ENCODE data around the gene TECPR2. TPM values are rescaled to one million over a fixed set of nuclear protein-coding genes. Genes with fewer than 3 reads are reported as not detected.

TECPR2 gene
- total RNA-seq, 1 donor from 2014 or later = 19.9 TPM

GRCh38 chr14:102320671-102321455, 41.9 kb upstream of the TECPR2 start:
- Mint-ChIP-seq H3K4me1 (ENCODE audit: low read depth, unreplicated experiment) (peaks cover 9% of the 10 kb centered on the region), H3K36me3 (ENCODE audit: low read depth, unreplicated experiment) (peaks cover 2% of the 10 kb centered on the region), H3K27ac (ENCODE audit: unreplicated experiment) (no peak overlapping the region), H3K4me3 (ENCODE audit: unreplicated experiment) (peak overlapping the region; percentile 92), H3K9me3 (ENCODE audit: unreplicated experiment) (no peaks in the 10 kb centered on the region), H3K27me3 (ENCODE audit: low read depth, unreplicated experiment) (no peaks in the 10 kb centered on the region)
- DNase-seq (ENCODE audit: low read depth) (no peak), FAIRE-seq (no peak)
- Histone ChIP-seq H3K4me2 (ENCODE audit: low read length) (peak overlapping the region; percentile 93), H3K4me1 (ENCODE audit: insufficient read depth, low read length) (peaks cover 30% of the 10 kb centered on the region), H2AFZ (ENCODE audit: low read depth, low read length) (peak overlapping the region; percentile 95), H4K20me1 (ENCODE audit: insufficient read depth, low read length) (no peaks in the 10 kb centered on the region), H3K27ac (ENCODE audit: low read depth, low read length) (peak overlapping the region; percentile 94), H3K27me3 (ENCODE audit: insufficient read depth, low read length) (no peaks in the 10 kb centered on the region), H3K79me2 (ENCODE audit: insufficient read depth, low read length) (peaks cover 16% of the 10 kb centered on the region), H3K9me3 (ENCODE audit: insufficient read depth, low read depth, low read length) (no peaks in the 10 kb centered on the region), H3K36me3 (ENCODE audit: insufficient read depth, low read length) (no peaks in the 10 kb centered on the region), H3K9ac (ENCODE audit: low read length) (peak overlapping the region; percentile 91), H3K4me3 (ENCODE audit: insufficient read depth, low read depth, low read length) (peak overlapping the region; percentile 79)
- no peak for TF ChIP-seq EZH2 (IDR thresholded peaks at IDR 0.05; ENCODE audit: insufficient read depth, low read length)
- TF ChIP-seq, protein P1, sequence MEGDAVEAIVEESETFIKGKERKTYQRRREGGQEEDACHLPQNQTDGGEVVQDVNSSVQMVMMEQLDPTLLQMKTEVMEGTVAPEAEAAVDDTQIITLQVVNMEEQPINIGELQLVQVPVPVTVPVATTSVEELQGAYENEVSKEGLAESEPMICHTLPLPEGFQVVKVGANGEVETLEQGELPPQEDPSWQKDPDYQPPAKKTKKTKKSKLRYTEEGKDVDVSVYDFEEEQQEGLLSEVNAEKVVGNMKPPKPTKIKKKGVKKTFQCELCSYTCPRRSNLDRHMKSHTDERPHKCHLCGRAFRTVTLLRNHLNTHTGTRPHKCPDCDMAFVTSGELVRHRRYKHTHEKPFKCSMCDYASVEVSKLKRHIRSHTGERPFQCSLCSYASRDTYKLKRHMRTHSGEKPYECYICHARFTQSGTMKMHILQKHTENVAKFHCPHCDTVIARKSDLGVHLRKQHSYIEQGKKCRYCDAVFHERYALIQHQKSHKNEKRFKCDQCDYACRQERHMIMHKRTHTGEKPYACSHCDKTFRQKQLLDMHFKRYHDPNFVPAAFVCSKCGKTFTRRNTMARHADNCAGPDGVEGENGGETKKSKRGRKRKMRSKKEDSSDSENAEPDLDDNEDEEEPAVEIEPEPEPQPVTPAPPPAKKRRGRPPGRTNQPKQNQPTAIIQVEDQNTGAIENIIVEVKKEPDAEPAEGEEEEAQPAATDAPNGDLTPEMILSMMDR (IDR thresholded peaks at IDR 0.05; ENCODE audit: insufficient read depth, low read depth, low read length) = no peak

DNA sequence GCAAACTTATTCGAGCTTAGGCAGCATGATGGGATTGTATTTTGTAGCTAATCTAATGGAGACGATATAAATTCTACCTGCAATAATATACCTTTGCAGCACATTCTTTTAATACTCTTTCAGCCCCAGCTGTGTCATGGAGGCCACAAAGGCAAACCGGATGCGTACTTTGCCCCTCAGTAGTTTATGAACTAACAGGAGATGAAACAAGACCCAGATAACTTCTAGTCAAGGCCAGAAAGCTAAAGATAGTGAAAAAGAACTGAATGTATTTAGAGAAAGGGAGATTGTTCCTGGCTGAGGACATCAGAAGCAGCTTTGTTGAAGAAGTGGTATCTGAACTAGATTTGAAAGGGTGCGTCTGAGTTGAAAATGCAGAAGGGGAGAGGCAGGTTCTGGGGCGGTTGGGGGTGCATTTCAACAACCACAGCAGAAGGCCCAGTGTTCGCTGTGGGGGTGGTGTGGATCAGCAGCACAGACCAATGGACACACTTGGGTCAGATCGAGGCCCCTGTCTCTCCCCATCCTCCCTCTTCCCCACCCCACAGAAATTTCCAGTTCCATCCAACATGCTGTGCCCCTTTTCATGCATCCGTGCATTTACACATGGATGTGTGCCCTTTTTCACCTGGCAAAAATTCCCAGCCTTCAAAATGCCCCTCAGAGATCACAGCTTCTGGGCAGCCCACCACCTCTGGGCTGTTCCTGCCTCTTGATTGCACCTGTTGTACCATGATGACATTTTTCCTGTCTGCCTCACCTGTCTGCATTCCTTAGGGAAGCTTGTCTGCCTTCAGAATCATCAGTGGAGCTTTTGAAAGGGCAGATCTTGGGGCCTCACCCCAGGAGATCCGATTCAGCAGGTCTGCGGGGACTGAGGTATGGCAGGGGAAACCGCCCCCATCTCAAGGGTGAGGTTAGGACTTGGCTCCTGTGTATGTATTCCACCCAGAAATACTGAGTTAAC, 41.0 kb upstream of the TECPR2 start:
- FAIRE-seq (no peak), DNase-seq (ENCODE audit: low read depth) (no peak)
- H4K20me1 ChIP-seq (ENCODE audit: insufficient read depth, low read length) = no peaks in the 10 kb centered on the region
- Mint-ChIP-seq H3K9me3 (ENCODE audit: unreplicated experiment) (no peaks in the 10 kb centered on the region), H3K4me1 (ENCODE audit: low read depth, unreplicated experiment) (peaks cover 8% of the 10 kb centered on the region), H3K36me3 (ENCODE audit: low read depth, unreplicated experiment) (peaks cover 5% of the 10 kb centered on the region), H3K27me3 (ENCODE audit: low read depth, unreplicated experiment) (no peaks in the 10 kb centered on the region), H3K27ac (ENCODE audit: unreplicated experiment) (no peak overlapping the region), H3K4me3 (ENCODE audit: unreplicated experiment) (peak overlapping the region; percentile 92)
- no peak overlapping the region for H2AFZ ChIP-seq (ENCODE audit: low read depth, low read length)
- no peak overlapping the region for H3K4me3 ChIP-seq (ENCODE audit: insufficient read depth, low read depth, low read length)
- peaks cover 16% of the 10 kb centered on the region for H3K79me2 ChIP-seq (ENCODE audit: insufficient read depth, low read length)
- H3K27ac ChIP-seq (ENCODE audit: low read depth, low read length) = no peak overlapping the region
- H3K36me3 ChIP-seq (ENCODE audit: insufficient read depth, low read length) = peaks cover 4% of the 10 kb centered on the region
- no peak overlapping the region for H3K4me2 ChIP-seq (ENCODE audit: low read length)
- no peak for TF ChIP-seq EZH2 (IDR thresholded peaks at IDR 0.05; ENCODE audit: insufficient read depth, low read length)
- TF ChIP-seq, protein P1 (IDR thresholded peaks at IDR 0.05; ENCODE audit: insufficient read depth, low read depth, low read length) = no peak
- H3K9ac ChIP-seq (ENCODE audit: low read length) = no peak overlapping the region
- H3K4me1 ChIP-seq (ENCODE audit: insufficient read depth, low read length) = peaks cover 22% of the 10 kb centered on the region
- H3K9me3 ChIP-seq (ENCODE audit: insufficient read depth, low read depth, low read length) = no peaks in the 10 kb centered on the region
- no peaks in the 10 kb centered on the region for H3K27me3 ChIP-seq (ENCODE audit: insufficient read depth, low read length)

Data from astrocyte (in vitro differentiated cells and primary cell).